ENCODE results near the gene LENEP.
A peak's percentile ranks its signal among the peaks of the same experiment; 100 is the strongest.

The LENEP gene

GRCh38 chr1:155012026-155012546, 18.7 kb downstream of the LENEP start:
- peaks cover 10% of the 10 kb centered on the region for H3K36me3 ChIP-seq (ENCODE audit: control insufficient read depth, low read depth, low read length)
- H3K27me3 ChIP-seq (ENCODE audit: control insufficient read depth, insufficient read depth, low read length), result no peaks in the 10 kb centered on the region
- no peaks in the 10 kb centered on the region for H3K9me3 ChIP-seq (ENCODE audit: control insufficient read depth, low read depth, low read length)
- peak overlapping the region; percentile 63 for H3K27ac ChIP-seq (ENCODE audit: low read length)
- H3K4me3 ChIP-seq (ENCODE audit: low read length), result peak overlapping the region; percentile 42
- no peak overlapping the region for H3K9ac ChIP-seq (ENCODE audit: low read length)
- H3K4me1 ChIP-seq (ENCODE audit: control insufficient read depth, low read depth, low read length), result peaks cover 32% of the 10 kb centered on the region

GRCh38 chr1:155012776-155013602, 19.6 kb downstream of the LENEP start:
- Histone ChIP-seq H3K9ac (ENCODE audit: low read length) (no peak overlapping the region), H3K4me3 (ENCODE audit: low read length) (no peak overlapping the region), H3K36me3 (ENCODE audit: control insufficient read depth, low read depth, low read length) (peaks cover 10% of the 10 kb centered on the region), H3K4me1 (ENCODE audit: control insufficient read depth, low read depth, low read length) (peaks cover 35% of the 10 kb centered on the region), H3K27ac (ENCODE audit: low read length) (no peak overlapping the region), H3K9me3 (ENCODE audit: control insufficient read depth, low read depth, low read length) (no peaks in the 10 kb centered on the region), H3K27me3 (ENCODE audit: control insufficient read depth, insufficient read depth, low read length) (no peaks in the 10 kb centered on the region)

- Histone ChIP-seq H3K9me3 (ENCODE audit: control insufficient read depth, low read depth, low read length) (no peaks in the 10 kb centered on the region), H3K4me3 (ENCODE audit: low read length) (no peak overlapping the region), H3K27me3 (ENCODE audit: control insufficient read depth, insufficient read depth, low read length) (no peaks in the 10 kb centered on the region), H3K27ac (ENCODE audit: low read length) (no peak overlapping the region), H3K9ac (ENCODE audit: low read length) (no peak overlapping the region), H3K4me1 (ENCODE audit: control insufficient read depth, low read depth, low read length) (peaks cover 31% of the 10 kb centered on the region), H3K36me3 (ENCODE audit: control insufficient read depth, low read depth, low read length) (peaks cover 10% of the 10 kb centered on the region)
These were observed 20.2 kb downstream of the LENEP start for GRCh38 chr1:155013632-155014031.

GRCh38 chr1:155014709-155015508, 21.5 kb downstream of the LENEP start:
- no peak overlapping the region for H3K9ac ChIP-seq (ENCODE audit: low read length)
- H3K9me3 ChIP-seq (ENCODE audit: control insufficient read depth, low read depth, low read length), result no peaks in the 10 kb centered on the region
- no peak overlapping the region for H3K4me3 ChIP-seq (ENCODE audit: low read length)
- peaks cover 25% of the 10 kb centered on the region for H3K4me1 ChIP-seq (ENCODE audit: control insufficient read depth, low read depth, low read length)
- peaks cover 10% of the 10 kb centered on the region for H3K36me3 ChIP-seq (ENCODE audit: control insufficient read depth, low read depth, low read length)
- H3K27me3 ChIP-seq (ENCODE audit: control insufficient read depth, insufficient read depth, low read length), result no peaks in the 10 kb centered on the region
- H3K27ac ChIP-seq (ENCODE audit: low read length), result no peak overlapping the region

- peaks cover 25% of the 10 kb centered on the region for H3K4me1 ChIP-seq (ENCODE audit: control insufficient read depth, low read depth, low read length)
- no peak overlapping the region for H3K27ac ChIP-seq (ENCODE audit: low read length)
- peaks cover 10% of the 10 kb centered on the region for H3K36me3 ChIP-seq (ENCODE audit: control insufficient read depth, low read depth, low read length)
- no peaks in the 10 kb centered on the region for H3K9me3 ChIP-seq (ENCODE audit: control insufficient read depth, low read depth, low read length)
- no peak overlapping the region for H3K4me3 ChIP-seq (ENCODE audit: low read length)
- H3K9ac ChIP-seq (ENCODE audit: low read length), result no peak overlapping the region
- H3K27me3 ChIP-seq (ENCODE audit: control insufficient read depth, insufficient read depth, low read length), result no peaks in the 10 kb centered on the region
These were observed 22.3 kb downstream of the LENEP start for GRCh38 chr1:155015527-155016230.

GRCh38 chr1:155016231-155016831, 22.9 kb downstream of the LENEP start:
- H3K4me3 ChIP-seq (ENCODE audit: low read length), result peak overlapping the region; percentile 60
- H3K9me3 ChIP-seq (ENCODE audit: control insufficient read depth, low read depth, low read length), result no peaks in the 10 kb centered on the region
- peaks cover 10% of the 10 kb centered on the region for H3K36me3 ChIP-seq (ENCODE audit: control insufficient read depth, low read depth, low read length)
- H3K4me1 ChIP-seq (ENCODE audit: control insufficient read depth, low read depth, low read length), result peaks cover 25% of the 10 kb centered on the region
- peak overlapping the region; percentile 74 for H3K27ac ChIP-seq (ENCODE audit: low read length)
- peak overlapping the region; percentile 68 for H3K9ac ChIP-seq (ENCODE audit: low read length)
- no peaks in the 10 kb centered on the region for H3K27me3 ChIP-seq (ENCODE audit: control insufficient read depth, insufficient read depth, low read length)

- H3K4me3 ChIP-seq (ENCODE audit: low read length), result peak overlapping the region; percentile 60
- H3K27ac ChIP-seq (ENCODE audit: low read length), result peak overlapping the region; percentile 74
- H3K4me1 ChIP-seq (ENCODE audit: control insufficient read depth, low read depth, low read length), result peaks cover 21% of the 10 kb centered on the region
- H3K9ac ChIP-seq (ENCODE audit: low read length), result peak overlapping the region; percentile 68
- H3K27me3 ChIP-seq (ENCODE audit: control insufficient read depth, insufficient read depth, low read length), result no peaks in the 10 kb centered on the region
- no peaks in the 10 kb centered on the region for H3K9me3 ChIP-seq (ENCODE audit: control insufficient read depth, low read depth, low read length)
- H3K36me3 ChIP-seq (ENCODE audit: control insufficient read depth, low read depth, low read length), result peaks cover 10% of the 10 kb centered on the region
These were observed 23.9 kb downstream of the LENEP start for GRCh38 chr1:155017041-155017945.

GRCh38 chr1:155017946-155018316, 24.5 kb downstream of the LENEP start:
- no peak overlapping the region for H3K27ac ChIP-seq (ENCODE audit: low read length)
- peaks cover 15% of the 10 kb centered on the region for H3K4me1 ChIP-seq (ENCODE audit: control insufficient read depth, low read depth, low read length)
- no peaks in the 10 kb centered on the region for H3K27me3 ChIP-seq (ENCODE audit: control insufficient read depth, insufficient read depth, low read length)
- H3K4me3 ChIP-seq (ENCODE audit: low read length), result peak overlapping the region; percentile 60
- H3K9ac ChIP-seq (ENCODE audit: low read length), result peak overlapping the region; percentile 68
- no peaks in the 10 kb centered on the region for H3K9me3 ChIP-seq (ENCODE audit: control insufficient read depth, low read depth, low read length)
- peaks cover 10% of the 10 kb centered on the region for H3K36me3 ChIP-seq (ENCODE audit: control insufficient read depth, low read depth, low read length)

- Histone ChIP-seq H3K9ac (ENCODE audit: low read length) (no peak overlapping the region), H3K4me1 (ENCODE audit: control insufficient read depth, low read depth, low read length) (peaks cover 9% of the 10 kb centered on the region), H3K36me3 (ENCODE audit: control insufficient read depth, low read depth, low read length) (peaks cover 10% of the 10 kb centered on the region)
These were observed 25.4 kb downstream of the LENEP start for GRCh38 chr1:155018617-155019348.

More at GRCh38 chr1:155018617-155019348, 25.4 kb downstream of the LENEP start:
- no peaks in the 10 kb centered on the region for H3K27me3 ChIP-seq (ENCODE audit: control insufficient read depth, insufficient read depth, low read length)
- H3K4me3 ChIP-seq (ENCODE audit: low read length), result no peak overlapping the region
- no peak overlapping the region for H3K27ac ChIP-seq (ENCODE audit: low read length)
- no peaks in the 10 kb centered on the region for H3K9me3 ChIP-seq (ENCODE audit: control insufficient read depth, low read depth, low read length)
